ENCODE measurements around the gene CD19.

GRCh38 chr16:28924399-28924761, 7.4 kb upstream of the CD19 start:
- no peak for TF ChIP-seq REST (IDR thresholded peaks at IDR 0.05; ENCODE audit: insufficient read depth in 1 of 2, low read depth in 2 of 2, low read length in 2 of 2)
- no peak for TF ChIP-seq POLR2AphosphoS5 (IDR thresholded peaks at IDR 0.05; ENCODE audit: low read depth, low read length)
